T-helper 1 cell treated with Interleukin-12 subunit alpha and Interleukin-12 subunit beta and Interleukin-4 antibody, amounts not matched to agents 30 ng/mL and 1 ng/mL, for 36 hours (primary cell): ENCODE measurements around the gene KXD1. TPM values are rescaled to one million over a fixed set of nuclear protein-coding genes. Genes with fewer than 3 reads are reported as not detected.

Source experiments
- intact Hi-C: fragments of 100-400 bp; cut with micrococcal nuclease; formaldehyde crosslinking; loops from one replicate; pipeline ENCODE4 v1.15.1; 2024
- total RNA-seq: library from RNA; stranded (reverse); gene quantifications from 2 replicates; pipeline ENCODE4 v1.2.3, GENCODE V29; 2022

The KXD1 gene
- total RNA-seq, 1 donor from 2014 or later: 100.0 TPM

DNA sequence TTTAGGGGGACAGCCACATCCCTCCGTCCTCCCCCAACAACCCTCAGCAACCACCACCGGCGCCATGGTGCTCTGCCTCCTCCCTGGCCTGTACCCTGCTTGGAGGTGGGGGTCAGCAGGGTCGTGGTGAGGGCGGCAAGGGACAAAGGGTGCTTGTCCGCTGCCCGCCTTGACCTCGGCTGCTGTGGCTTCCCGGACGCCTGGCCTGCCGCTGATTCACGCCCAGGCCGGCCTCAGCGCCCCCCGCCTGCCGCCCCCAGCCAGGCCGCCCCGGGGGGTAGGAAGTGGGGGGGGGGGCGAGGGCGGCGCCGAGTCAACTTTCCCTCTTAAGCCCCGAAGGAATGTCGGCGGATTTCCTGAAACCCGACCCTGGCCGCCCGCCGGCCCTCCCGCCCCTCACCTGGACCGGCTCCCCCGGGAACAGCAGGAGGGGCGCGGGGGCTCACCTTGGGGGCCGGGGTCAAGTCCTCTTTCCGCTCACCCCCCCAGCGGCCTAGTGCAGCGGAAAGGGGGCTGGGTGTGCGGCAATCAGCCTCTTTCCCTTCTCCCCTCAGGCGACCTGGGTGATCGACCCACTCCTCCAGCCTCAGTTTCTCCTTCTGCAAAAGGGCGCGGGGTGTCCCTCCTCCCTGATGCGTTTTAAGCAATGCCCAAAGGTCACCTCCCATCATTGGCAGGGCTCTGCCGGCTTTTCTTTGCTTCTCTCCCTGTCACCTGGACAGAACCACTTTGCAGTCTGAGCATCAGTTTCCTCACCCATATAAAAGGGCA, 53.1 kb downstream of the KXD1 start:
- intact Hi-C loops: no loop called here

DNA sequence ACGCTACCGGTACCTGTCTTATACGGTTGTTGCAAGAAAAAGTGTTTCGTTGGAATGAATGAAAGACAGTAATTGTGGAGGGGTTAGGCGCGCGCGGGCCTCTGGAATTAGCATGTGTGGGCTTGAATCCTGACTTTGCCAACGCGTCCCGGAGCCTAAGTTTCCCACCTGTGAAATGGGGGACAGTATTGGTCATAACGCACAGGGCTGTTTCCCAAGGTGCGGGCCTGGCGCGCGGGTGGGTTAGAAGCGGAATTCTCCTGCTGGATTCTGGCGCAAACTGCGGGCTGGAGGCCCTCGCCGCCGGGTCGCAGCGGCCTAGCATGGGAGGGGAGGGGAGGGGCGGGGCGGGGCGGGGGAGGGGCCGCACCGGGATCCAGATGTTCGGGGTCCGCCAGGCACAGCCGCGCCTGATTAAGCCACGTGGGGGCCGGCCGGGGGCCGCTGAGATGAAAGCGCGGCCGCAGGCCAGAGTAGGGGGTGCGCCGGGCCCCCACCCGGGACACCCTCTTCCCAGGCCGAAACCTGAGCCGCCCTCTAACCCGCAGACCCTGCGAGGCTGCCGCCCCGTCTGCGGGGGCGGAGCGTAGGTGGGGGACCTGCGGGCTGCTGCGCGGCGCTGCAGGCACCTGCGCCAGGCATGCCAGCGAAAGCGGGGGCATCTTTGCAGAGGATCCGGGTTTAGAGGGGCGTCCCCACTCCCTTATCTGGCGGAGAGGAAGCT, 53.8 kb downstream of the KXD1 start:
- intact Hi-C loops: no loop called here

DNA sequence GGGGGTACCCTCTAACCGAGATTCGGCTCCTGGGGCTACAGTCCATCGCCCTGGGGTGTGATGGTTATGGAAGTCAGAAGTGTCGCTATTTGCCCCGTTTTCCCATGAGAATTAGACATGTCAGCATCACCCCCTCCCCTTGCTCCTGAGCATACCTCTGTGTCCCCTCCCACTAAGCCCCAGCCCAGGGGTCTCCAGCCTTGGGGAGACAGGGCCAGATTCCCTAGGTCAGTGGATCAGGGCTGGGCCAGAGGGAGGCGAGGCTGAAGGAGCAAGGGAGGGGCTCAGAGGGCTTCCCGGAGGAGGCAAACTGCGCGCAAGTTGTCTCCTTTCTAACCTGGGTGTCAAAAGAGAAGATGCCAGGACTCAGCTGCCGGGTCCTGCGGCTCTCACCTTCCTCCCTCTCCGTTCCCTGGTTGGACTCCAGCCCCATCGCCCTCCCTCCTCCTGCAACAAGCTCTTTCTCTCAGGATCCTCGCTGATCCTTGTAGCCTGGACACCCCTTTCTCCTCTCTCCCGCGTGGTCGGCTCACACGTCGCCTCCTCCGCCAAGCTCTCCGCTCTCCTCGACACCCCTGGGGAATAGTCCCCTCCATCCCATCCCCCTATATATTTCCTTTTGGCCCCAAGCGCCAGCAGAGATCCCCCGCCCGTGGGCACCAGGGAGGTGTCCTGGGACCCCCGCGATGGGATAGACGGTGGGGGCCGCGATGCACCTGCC, 54.5 kb downstream of the KXD1 start:
- intact Hi-C loops: no loop called here

DNA sequence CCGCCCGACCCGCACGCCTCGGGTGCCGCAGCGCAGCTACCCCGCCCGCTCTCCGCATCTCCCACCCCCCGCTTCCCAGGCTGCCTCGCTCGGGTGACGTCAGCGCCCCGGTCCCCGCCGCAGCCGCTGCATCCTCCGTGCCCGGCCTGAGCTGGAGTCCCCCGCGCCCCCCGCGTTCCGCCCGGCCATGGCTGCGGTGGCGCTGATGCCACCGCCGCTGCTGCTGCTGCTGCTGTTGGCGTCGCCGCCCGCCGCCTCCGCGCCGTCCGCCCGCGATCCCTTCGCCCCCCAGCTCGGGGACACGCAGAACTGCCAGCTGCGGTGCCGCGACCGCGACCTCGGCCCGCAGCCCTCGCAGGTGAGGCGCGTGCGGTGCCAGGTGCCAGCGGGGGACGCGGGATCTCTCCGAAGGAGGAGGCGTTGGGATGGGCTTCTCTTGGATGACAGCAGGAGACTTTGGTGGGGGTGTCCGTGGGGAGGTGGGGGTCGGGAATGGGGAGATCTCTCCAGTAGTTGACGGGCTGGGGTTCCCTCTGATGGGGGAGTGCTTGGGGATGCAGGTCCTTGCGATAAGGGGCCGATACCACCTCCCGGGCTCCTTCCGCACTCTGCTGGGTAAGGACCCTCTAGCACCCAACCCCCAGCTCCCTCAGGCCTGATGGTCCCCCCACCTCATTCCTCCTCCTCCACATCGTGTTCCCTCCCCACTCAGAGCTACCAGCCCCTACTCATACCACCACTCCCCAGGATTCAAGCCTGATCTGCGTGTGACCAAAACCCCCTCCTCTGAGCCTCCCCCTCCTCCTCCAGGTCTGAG, 55.3 kb downstream of the KXD1 start, which contains the start of gene TMEM59L:
TMEM59L (plus strand) TSS at position 99 of the 817 bp plus-strand sequence; CDS start at position 188, 89 bp downstream.
- intact Hi-C loops: no loop called here

DNA sequence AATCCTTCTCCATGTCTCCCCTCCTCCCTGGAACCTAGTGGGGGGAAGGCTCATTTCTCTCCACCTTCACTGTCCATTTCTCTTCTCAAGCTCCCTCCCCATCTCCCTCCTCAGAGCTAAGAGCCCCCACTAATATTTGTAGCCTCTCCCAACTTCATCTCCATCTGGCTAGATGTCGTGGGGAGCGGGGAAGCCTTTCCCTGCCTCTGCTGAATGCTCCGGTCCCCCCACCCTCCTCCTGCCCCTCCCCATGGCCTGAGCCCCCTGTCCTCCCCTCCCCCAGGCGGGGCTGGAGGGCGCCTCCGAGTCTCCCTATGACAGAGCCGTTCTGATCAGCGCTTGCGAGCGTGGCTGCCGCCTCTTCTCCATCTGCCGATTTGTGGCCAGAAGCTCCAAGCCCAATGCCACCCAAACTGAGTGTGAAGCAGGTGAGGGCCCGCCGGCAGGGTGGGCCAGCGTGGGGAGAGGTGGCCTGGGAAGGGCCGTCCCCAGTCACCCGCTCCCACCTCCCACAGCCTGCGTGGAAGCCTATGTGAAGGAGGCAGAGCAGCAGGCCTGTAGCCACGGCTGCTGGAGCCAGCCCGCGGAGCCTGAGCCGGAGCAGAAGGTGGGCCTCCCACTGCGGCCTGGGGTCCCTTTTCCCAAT, 56.0 kb downstream of the KXD1 start:
- intact Hi-C loops: no loop called here

DNA sequence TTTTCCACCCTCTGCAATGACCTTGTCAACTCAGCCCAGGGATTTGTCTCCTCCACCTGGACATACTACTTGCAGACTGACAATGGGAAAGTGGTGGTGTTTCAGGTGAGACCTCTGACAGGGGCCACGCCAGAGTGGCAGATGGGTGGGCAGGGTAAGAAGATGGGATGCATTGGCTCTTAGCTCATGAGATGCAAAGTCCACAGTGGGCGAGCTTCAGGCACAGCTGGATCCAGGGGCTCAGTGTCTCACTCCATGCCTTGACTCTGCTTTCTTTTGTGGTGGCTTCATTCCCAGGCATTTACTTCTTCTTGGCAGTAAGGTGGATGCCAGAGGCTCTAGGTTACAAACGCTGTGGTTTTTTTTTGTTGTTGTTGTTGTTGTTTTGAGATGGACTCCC, 58.4 kb downstream of the KXD1 start:
- intact Hi-C loops: no loop called here

GRCh38 chr19:18617562-18617961, 59.9 kb downstream of the KXD1 start:
- intact Hi-C loops: no loop called here

DNA sequence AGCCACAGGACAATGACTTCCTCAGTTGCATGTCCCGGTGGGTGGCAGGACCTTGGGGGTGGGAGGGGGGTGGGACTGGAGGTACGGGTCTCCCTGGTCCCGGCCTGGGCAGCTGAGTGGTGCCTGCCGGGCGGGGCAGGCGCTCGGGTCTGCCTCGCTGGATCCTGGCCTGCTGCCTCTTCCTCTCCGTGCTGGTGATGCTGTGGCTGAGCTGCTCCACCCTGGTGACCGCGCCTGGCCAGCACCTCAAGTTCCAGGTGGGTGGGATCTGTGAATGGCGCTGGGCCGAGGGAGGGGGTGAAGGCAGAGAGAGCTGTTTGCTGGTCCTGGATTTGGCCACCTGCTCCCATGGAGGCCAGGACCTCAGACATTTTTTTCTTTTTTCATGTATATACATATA, 60.6 kb downstream of the KXD1 start:
- intact Hi-C loops: no loop called here

Other genes with a start within 250 kb of the KXD1 start
- gene LSM4, start 234.8 kb upstream of the KXD1 start, total RNA-seq: 120 and 125 TPM in 2 replicates
- gene PGPEP1, start 217.3 kb upstream of the KXD1 start, total RNA-seq: 27.6 and 29.2 TPM in 2 replicates
- 0.78 TPM in 1 of 2 replicates, not detected in the other for gene GDF15, start 171.7 kb upstream of the KXD1 start, total RNA-seq
- not detected in 2 replicates for gene LRRC25, start 160.2 kb upstream of the KXD1 start, total RNA-seq
- 138 and 139 TPM in 2 replicates for gene SSBP4, start 138.5 kb upstream of the KXD1 start, total RNA-seq
- 8.1 and 9.1 TPM in 2 replicates for gene ISYNA1, start 119.7 kb upstream of the KXD1 start, total RNA-seq
- gene ELL, start 35.8 kb upstream of the KXD1 start, total RNA-seq: 25.7 and 30.2 TPM in 2 replicates
- gene FKBP8, start 14.3 kb upstream of the KXD1 start, total RNA-seq: 192 and 199 TPM in 2 replicates
- 1,453 and 1,494 TPM in 2 replicates for gene UBA52, start 14.0 kb downstream of the KXD1 start, total RNA-seq
- 101 and 111 TPM in 2 replicates for gene REX1BD, start 30.9 kb downstream of the KXD1 start, total RNA-seq
- gene CRLF1, start 48.9 kb downstream of the KXD1 start, total RNA-seq: not detected in 2 replicates
- gene TMEM59L, start 55.0 kb downstream of the KXD1 start, total RNA-seq: 0.15 TPM in 1 of 2 replicates, not detected in the other
- 11.5 and 13.5 TPM in 2 replicates for gene KLHL26, start 79.2 kb downstream of the KXD1 start, total RNA-seq
- gene CRTC1, start 125.8 kb downstream of the KXD1 start, total RNA-seq: 8.9 and 9.2 TPM in 2 replicates
- not detected in 2 replicates for gene COMP, start 233.4 kb downstream of the KXD1 start, total RNA-seq